Measurements from ENCODE around the gene LMCD1. TPM values are rescaled to one million over a fixed set of nuclear protein-coding genes. Genes with fewer than 3 reads are reported as not detected.

LMCD1 gene
- total and polyA plus RNA-seq, 2 experiments from 2014 or later = 21.8 to 35.3 TPM

GRCh38 chr3:8557298-8557697, 55.7 kb downstream of the LMCD1 start (continued):
- TF ChIP-seq JUNB (IDR thresholded peaks at IDR 0.05; ENCODE audit: unreplicated experiment) (no peak), NANOG (IDR thresholded peaks at IDR 0.05; ENCODE audit: borderline replicate concordance) (no peak)

GRCh38 chr3:8558645-8559044, 57.0 kb downstream of the LMCD1 start:
- peaks cover 12% of the 10 kb centered on the region for H3K4me1 Mint-ChIP-seq
- H3K4me2 ChIP-seq = no peak overlapping the region
- TF ChIP-seq CREB1 (CRISPR knock-in tag; IDR thresholded peaks at IDR 0.05; ENCODE audit: low read depth) = no peak
- no peaks in the 10 kb centered on the region for H3K79me2 ChIP-seq (replicated peaks; ENCODE audit: insufficient read depth)
- no peak overlapping the region for H3K27ac Mint-ChIP-seq
- H3K36me3 Mint-ChIP-seq (ENCODE audit: low read depth) = no peaks in the 10 kb centered on the region
- no peaks in the 10 kb centered on the region for H4K20me1 ChIP-seq (replicated peaks; ENCODE audit: insufficient read depth)
- H3K4me1 ChIP-seq (ENCODE audit: insufficient read depth) = peaks cover 5% of the 10 kb centered on the region; the same call in 1 of the 2 replicates
- H3K4me3 ChIP-seq = no peak overlapping the region
- no peaks in the 10 kb centered on the region; the same call in 1 of the 2 replicates for H3K9me2 ChIP-seq (ENCODE audit: insufficient read depth)
- H3K9me3 Mint-ChIP-seq = no peaks in the 10 kb centered on the region
- no peak overlapping the region for H2AFZ ChIP-seq
- peaks cover 6% of the 10 kb centered on the region for H3K27me3 Mint-ChIP-seq (ENCODE audit: insufficient read depth, low read depth, poor library complexity)
- H3F3A ChIP-seq (replicated peaks; ENCODE audit: low read depth) = no peaks in the 10 kb centered on the region
- no peak overlapping the region for H3K27ac ChIP-seq (ENCODE audit: low read depth)
- no peaks in the 10 kb centered on the region for H3K27me3 ChIP-seq (ENCODE audit: insufficient read depth)
- no peak overlapping the region for H3K4me3 Mint-ChIP-seq
- no peaks in the 10 kb centered on the region; the same call in 1 of the 2 replicates for H3K36me3 ChIP-seq (ENCODE audit: insufficient read depth)
- ATAC-seq = no peak
- no peak for DNase-seq (ENCODE audit: low spot score)

GRCh38 chr3:8559351-8559750, 57.7 kb downstream of the LMCD1 start:
- no peak for ATAC-seq
- DNase-seq (ENCODE audit: low spot score) = no peak
- H3K27ac Mint-ChIP-seq = no peak overlapping the region
- TF ChIP-seq EZH2 (IDR thresholded peaks at IDR 0.05; ENCODE audit: low read depth, unreplicated experiment) (no peak), EZH2phosphoT487 (IDR thresholded peaks at IDR 0.05; ENCODE audit: unreplicated experiment) (no peak), JUNB (IDR thresholded peaks at IDR 0.05; ENCODE audit: unreplicated experiment) (no peak), CTCF (conservative IDR thresholded peaks at IDR 0.05; ENCODE audit: low read depth in 2 of 2) (no peak), POLR2AphosphoS5 (IDR thresholded peaks at IDR 0.05; ENCODE audit: low read depth) (no peak), STAT1 (IDR thresholded peaks at IDR 0.05; ENCODE audit: unreplicated experiment) (no peak), ZNF331 (CRISPR knock-in tag; IDR thresholded peaks at IDR 0.05; ENCODE audit: low read depth) (no peak), NANOG (IDR thresholded peaks at IDR 0.05; ENCODE audit: borderline replicate concordance) (no peak), CREB1 (CRISPR knock-in tag; IDR thresholded peaks at IDR 0.05; ENCODE audit: low read depth) (no peak), REST (IDR thresholded peaks at IDR 0.05; ENCODE audit: unreplicated experiment) (no peak), ETS1 (IDR thresholded peaks at IDR 0.05) (no peak)

More at GRCh38 chr3:8559351-8559750, 57.7 kb downstream of the LMCD1 start:
- Mint-ChIP-seq H3K4me3 (no peak overlapping the region), H3K27me3 (ENCODE audit: insufficient read depth, low read depth, poor library complexity) (peaks cover 5% of the 10 kb centered on the region), H3K36me3 (ENCODE audit: low read depth) (no peaks in the 10 kb centered on the region), H3K4me1 (peaks cover 12% of the 10 kb centered on the region), H3K9me3 (no peaks in the 10 kb centered on the region)
- H2AFZ ChIP-seq = no peak overlapping the region
- no peaks in the 10 kb centered on the region; the same call in 1 of the 2 replicates for H3K9me2 ChIP-seq (ENCODE audit: insufficient read depth)
- no peaks in the 10 kb centered on the region; the same call in 1 of the 2 replicates for H3K36me3 ChIP-seq (ENCODE audit: insufficient read depth)
- H3K79me2 ChIP-seq (replicated peaks; ENCODE audit: insufficient read depth) = no peaks in the 10 kb centered on the region
- no peak overlapping the region for H3K4me2 ChIP-seq
- no peaks in the 10 kb centered on the region for H3K27me3 ChIP-seq (ENCODE audit: insufficient read depth)
- H3F3A ChIP-seq (replicated peaks; ENCODE audit: low read depth) = no peaks in the 10 kb centered on the region
- no peaks in the 10 kb centered on the region for H4K20me1 ChIP-seq (replicated peaks; ENCODE audit: insufficient read depth)
- H3K27ac ChIP-seq (ENCODE audit: low read depth) = no peak overlapping the region
- H3K4me1 ChIP-seq (ENCODE audit: insufficient read depth) = peaks cover 5% of the 10 kb centered on the region; the same call in 1 of the 2 replicates
- H3K4me3 ChIP-seq = no peak overlapping the region

Data from GM23338 (cell line).